Spinal cord (tissue), 10 donors: Measurements from ENCODE around the gene BCL7C. TPM values are rescaled to one million over a fixed set of nuclear protein-coding genes. Genes with fewer than 3 reads are reported as not detected.
A peak's percentile ranks its signal among the peaks of the same experiment; 100 is the strongest.

ENCODE experiments used
- DNase-seq, 6 donors: peaks; one replicate each; pipeline versions ENCODE4 v3.0.0 to v3.0.0-alpha.2; 2013 to 2015; ENCODE audit warnings: low spot score in 6 of 6, low read depth in 4 of 6
- H3K27ac ChIP-seq: one replicate; pipeline ENCODE4 v1.5.1; 2013; ENCODE audit warnings: low read depth, low read length, control low read depth
- H3K27me3 ChIP-seq: one replicate; pipeline ENCODE4 v1.6.1; 2013; ENCODE audit warnings: low read length; ENCODE audit not compliant: control insufficient read depth, insufficient read depth
- H3K36me3 ChIP-seq: one replicate; pipeline ENCODE4 v1.6.1; 2013; ENCODE audit warnings: low read length; ENCODE audit not compliant: control insufficient read depth, insufficient read depth
- H3K4me1 ChIP-seq: one replicate; pipeline ENCODE4 v1.6.1; 2013; ENCODE audit warnings: low read length; ENCODE audit not compliant: control insufficient read depth, insufficient read depth
- H3K4me3 ChIP-seq: one replicate; pipeline ENCODE4 v1.5.1; 2013; ENCODE audit warnings: low read depth, low read length, control low read depth
- H3K9me3 ChIP-seq: one replicate; pipeline ENCODE4 v1.6.1; 2013; ENCODE audit warnings: low read length; ENCODE audit not compliant: control insufficient read depth, insufficient read depth
- WGBS: methylation state at CpG from one replicate; pipeline ENCODE4 v1.1.5; 2013; ENCODE audit warnings: missing lambda C conversion rate; ENCODE audit not compliant: insufficient coverage; 5-methylcytosine and 5-hydroxymethylcytosine counted together
- polyA plus RNA-seq, 2 donors: library from polyadenylated mRNA; unstranded; fragments of 120-200 nt; gene quantifications; one replicate each; pipeline ENCODE4 v1.2.1, GENCODE V29; 2013; ENCODE audit not compliant: insufficient read length in 2 of 2
- total RNA-seq, 2 donors: library from RNA; depleted of rRNA in 1 of 2; stranded (reverse); fragments of 120-200 nt in 1 of 2; fragments of >200 nt in 1 of 2; gene quantifications; one replicate each; pipeline versions ENCODE4 v1.2.3 to v1.2.4, GENCODE V29; 2013 to 2014
- donor health status: healthy.

Gene BCL7C
- total and polyA plus RNA-seq, 4 donors = 27.0 to 71.7 (median 44.0) TPM

DNA sequence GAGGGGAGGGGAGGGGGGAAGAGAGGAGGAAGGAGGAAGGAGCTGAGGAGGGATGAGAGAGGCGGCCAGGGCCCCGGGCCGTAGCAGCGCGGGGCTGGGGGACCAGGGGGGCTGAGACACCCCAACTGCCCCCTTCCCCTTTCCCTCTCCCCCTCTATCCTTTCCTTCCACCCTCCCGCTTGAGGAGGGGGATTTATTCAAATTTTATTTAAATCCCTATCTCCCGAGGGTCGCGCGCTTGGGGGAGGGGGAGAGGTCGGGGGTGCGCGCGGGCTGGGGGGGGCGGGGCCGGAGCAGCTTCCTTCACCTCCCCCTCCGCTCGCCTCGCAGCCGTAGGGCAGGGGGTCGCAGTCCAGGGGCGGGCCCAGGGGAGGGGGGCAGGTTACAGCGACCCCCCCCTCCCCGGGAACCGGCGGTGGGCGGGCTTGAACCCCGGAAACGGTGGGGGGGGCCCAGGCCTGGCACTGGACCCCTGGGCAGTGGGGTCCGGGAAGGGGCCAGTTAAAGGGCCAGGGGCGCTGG lies 29.7 kb upstream of the BCL7C start, which contains the start of gene FBXL19:
Gene FBXL19, plus strand, starts transcription at position 19 of the 522 bp plus-strand sequence. CDS start 2,183 bp downstream, outside the sequence.
- Histone ChIP-seq H3K9me3 (no peaks in the 10 kb centered on the region), H3K4me1 (peaks cover 45% of the 10 kb centered on the region), H3K27me3 (no peaks in the 10 kb centered on the region), H3K4me3 (peak within 1 kb of the TSS; percentile 83), H3K36me3 (peaks cover 34% of the 10 kb centered on the region), H3K27ac (peak within 1 kb of the TSS; percentile 99)
- DNase-seq = no peak
- 0% methylated on average over 10 of the region's 31 CpGs for WGBS

- Histone ChIP-seq H3K36me3 (peaks cover 29% of the 10 kb centered on the region), H3K4me3 (peak overlapping the region; percentile 83), H3K9me3 (no peaks in the 10 kb centered on the region), H3K4me1 (peaks cover 45% of the 10 kb centered on the region), H3K27me3 (no peaks in the 10 kb centered on the region), H3K27ac (peak overlapping the region; percentile 99)
- 0% methylated on average over 27 of the region's 33 CpGs for WGBS
- DNase-seq = peak; percentile 99 to 100 (median 100)
Observed at GRCh38 chr16:30922960-30923535, 29.2 kb upstream of the BCL7C start.

DNA sequence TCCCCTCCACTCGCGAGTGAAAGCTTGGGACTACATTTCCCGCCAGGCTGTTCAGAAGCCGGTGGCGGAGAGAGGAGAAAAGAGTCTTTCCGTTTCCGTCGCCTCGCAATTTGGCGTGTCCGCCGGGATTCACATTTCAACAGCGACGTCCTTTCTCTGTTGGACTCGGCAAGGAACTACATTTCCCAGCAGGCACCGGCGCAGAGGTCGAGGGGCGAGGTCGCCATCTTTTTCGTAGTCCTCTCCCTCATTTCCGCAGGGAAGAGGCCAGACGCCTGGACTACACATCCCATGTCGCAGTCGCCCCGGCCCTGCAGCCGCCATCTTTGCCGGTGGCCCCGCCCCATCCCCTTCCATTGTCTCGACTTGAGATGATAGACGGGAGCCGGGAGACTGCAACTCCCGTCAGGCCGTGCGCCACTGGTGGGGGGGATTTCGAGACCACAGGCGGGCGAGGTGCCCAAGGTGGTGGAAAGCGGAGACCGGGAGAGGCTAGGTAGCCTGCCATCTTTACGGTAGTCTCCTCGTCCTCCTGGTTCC lies 28.6 kb upstream of the BCL7C start:
- peak overlapping the region; percentile 83 for H3K4me3 ChIP-seq
- peaks cover 41% of the 10 kb centered on the region for H3K4me1 ChIP-seq
- peaks cover 23% of the 10 kb centered on the region for H3K36me3 ChIP-seq
- no peaks in the 10 kb centered on the region for H3K27me3 ChIP-seq
- 0% methylated on average over 29 of the region's 42 CpGs for WGBS
- peak; percentile 99 to 100 (median 99) for DNase-seq
- no peaks in the 10 kb centered on the region for H3K9me3 ChIP-seq
- peak overlapping the region; percentile 99 for H3K27ac ChIP-seq

DNA sequence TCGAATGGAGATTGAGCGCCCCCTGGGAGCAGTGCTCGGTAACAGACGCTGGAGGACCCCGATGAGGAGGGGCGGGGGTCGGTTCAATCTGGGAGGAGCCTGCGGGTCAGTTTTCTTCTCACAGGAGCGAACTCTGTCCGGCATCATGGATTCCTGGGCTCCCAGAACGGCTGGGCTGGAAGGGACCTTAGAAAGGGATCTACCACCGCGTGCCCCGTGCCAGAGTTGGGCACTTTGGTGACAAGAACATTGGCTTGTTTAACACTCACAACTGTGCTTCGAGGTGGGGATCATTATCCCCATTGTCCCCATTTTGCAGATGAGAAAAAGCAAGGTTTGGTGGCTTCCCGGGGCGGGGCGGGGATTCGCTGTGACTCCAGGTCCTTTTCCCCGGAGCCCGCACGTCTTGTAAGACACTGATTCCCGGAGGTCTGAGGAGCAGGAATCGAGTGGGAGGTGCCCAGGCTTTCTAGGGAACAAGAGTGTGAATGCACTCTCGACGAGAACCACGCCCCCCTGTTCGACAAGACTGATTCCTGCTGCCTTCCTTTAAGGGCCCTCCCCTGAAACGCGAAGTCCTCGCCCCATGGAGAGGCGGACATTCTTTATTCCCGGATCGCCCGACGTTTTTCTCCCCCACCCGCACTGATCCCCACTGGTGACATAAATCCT lies 28.0 kb upstream of the BCL7C start:
- H3K9me3 ChIP-seq = no peaks in the 10 kb centered on the region
- WGBS = 0% methylated on average over 35 of the region's 37 CpGs
- peaks cover 35% of the 10 kb centered on the region for H3K4me1 ChIP-seq
- peak overlapping the region; percentile 98 for H3K27ac ChIP-seq
- peak overlapping the region; percentile 83 for H3K4me3 ChIP-seq
- no peaks in the 10 kb centered on the region for H3K27me3 ChIP-seq
- H3K36me3 ChIP-seq = peaks cover 17% of the 10 kb centered on the region
- peak; percentile 87 to 98 (median 92) for DNase-seq

DNA sequence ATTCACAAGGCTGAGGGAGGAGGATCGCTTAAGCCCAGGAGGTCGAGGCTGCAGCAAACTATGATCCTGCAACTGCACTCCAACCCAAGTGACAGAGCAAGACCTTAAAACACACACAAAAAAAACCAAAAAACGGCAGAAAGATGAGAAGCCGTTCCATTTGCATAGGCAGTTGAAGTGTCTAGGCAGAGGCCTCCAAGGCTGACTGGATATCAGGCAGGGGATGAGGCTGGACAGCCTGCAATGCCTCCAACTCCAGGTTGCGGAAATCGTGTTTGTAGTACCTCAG lies 27.5 kb upstream of the BCL7C start:
- Histone ChIP-seq H3K4me1 (peaks cover 32% of the 10 kb centered on the region), H3K9me3 (no peaks in the 10 kb centered on the region), H3K36me3 (peaks cover 13% of the 10 kb centered on the region), H3K27me3 (no peaks in the 10 kb centered on the region), H3K4me3 (peak overlapping the region; percentile 83), H3K27ac (peak overlapping the region; percentile 98)
- 2% methylated on average over 4 of the region's 6 CpGs for WGBS
- no peak for DNase-seq

DNA sequence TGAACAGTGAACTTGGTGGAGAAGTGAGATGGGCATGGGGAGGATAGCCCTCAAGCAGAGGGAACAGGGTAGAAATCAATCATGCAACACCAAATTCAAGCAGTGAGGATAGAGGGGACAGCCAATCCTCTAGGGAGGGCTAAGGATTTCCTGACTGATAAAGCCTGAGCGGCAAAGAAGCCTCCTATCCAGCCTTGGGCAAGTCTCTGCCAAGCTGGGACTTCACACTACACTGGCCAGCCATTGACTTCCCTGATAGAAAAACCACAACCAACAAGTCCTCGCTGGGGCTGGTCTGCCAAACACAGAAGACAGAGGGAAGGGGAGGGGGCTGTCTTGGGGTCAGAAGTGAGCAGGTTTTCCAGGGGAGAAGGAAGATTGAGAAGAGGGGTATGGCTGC lies 27.0 kb upstream of the BCL7C start:
- no peak overlapping the region for H3K4me3 ChIP-seq
- H3K9me3 ChIP-seq = no peaks in the 10 kb centered on the region
- no peaks in the 10 kb centered on the region for H3K27me3 ChIP-seq
- no peak overlapping the region for H3K27ac ChIP-seq
- H3K36me3 ChIP-seq = peaks cover 7% of the 10 kb centered on the region
- DNase-seq = no peak
- WGBS = no CpG with 5 or more reads among the region's 2 CpGs
- peaks cover 28% of the 10 kb centered on the region for H3K4me1 ChIP-seq

GRCh38 chr16:30918614-30919013 lies 24.7 kb upstream of the BCL7C start:
- peaks cover 14% of the 10 kb centered on the region for H3K4me1 ChIP-seq
- no peak for DNase-seq
- no peak overlapping the region for H3K4me3 ChIP-seq
- WGBS = 75% methylated on average over 1 of the region's 1 CpG
- H3K36me3 ChIP-seq = no peaks in the 10 kb centered on the region
- no peaks in the 10 kb centered on the region for H3K27me3 ChIP-seq
- H3K9me3 ChIP-seq = no peaks in the 10 kb centered on the region
- H3K27ac ChIP-seq = no peak overlapping the region

- Histone ChIP-seq H3K4me1 (no peaks in the 10 kb centered on the region), H3K9me3 (no peaks in the 10 kb centered on the region), H3K36me3 (no peaks in the 10 kb centered on the region), H3K4me3 (no peak overlapping the region), H3K27me3 (no peaks in the 10 kb centered on the region), H3K27ac (no peak overlapping the region)
- 85% methylated on average over 3 of the region's 3 CpGs for WGBS
- no peak for DNase-seq
Observed at GRCh38 chr16:30914830-30915229, 21.0 kb upstream of the BCL7C start.

DNA sequence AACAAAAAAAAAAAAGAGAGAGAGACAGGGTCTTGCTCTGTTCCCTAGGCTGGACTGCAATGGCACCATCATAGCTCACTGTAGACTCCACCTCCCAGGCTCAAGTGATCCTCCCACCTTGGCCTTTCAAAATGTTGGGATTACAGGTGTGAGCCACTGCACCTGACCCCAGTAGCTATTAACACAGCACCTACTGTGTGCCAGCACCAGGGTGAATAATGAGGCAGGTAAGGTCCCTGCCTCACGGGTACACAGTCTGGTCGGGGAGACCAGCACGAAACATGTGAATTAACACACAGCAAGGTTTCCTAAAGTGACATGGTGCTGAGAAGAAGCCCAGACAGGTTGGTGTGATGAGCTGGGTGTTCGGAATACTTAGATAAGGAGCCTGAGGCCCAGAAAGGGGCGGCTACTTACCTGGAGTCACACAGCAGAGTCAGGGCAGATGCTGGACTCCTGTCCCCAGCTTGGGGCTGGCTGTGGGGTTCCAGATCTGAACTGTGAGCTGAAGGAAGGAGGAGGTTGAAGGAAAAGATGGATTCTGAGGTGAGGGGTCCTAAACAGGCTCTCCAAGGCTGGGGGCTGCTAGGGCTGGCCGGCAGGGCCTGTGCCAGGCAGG lies 19.0 kb upstream of the BCL7C start:
- Histone ChIP-seq H3K27ac (no peak overlapping the region), H3K4me3 (no peak overlapping the region), H3K27me3 (no peaks in the 10 kb centered on the region), H3K36me3 (no peaks in the 10 kb centered on the region), H3K4me1 (no peaks in the 10 kb centered on the region), H3K9me3 (no peaks in the 10 kb centered on the region)
- WGBS = 86% methylated on average over 6 of the region's 6 CpGs
- DNase-seq = no peak
